GM18502 (cell line): ENCODE measurements around the gene NPLOC4.
"Not testable (repeated sequence)": the region's sequence is repeated elsewhere in the genome, so short reads cannot be mapped to it uniquely, and the experiment has no call there.

Experiments
- ATAC-seq: cut with Tn5 transposase; IDR thresholded peaks from one replicate; pipeline ENCODE4 v1.9.1; 2021; ENCODE audit warnings: mild to moderate bottlenecking; ENCODE audit not compliant: unreplicated experiment, poor library complexity

The NPLOC4 gene

DNA sequence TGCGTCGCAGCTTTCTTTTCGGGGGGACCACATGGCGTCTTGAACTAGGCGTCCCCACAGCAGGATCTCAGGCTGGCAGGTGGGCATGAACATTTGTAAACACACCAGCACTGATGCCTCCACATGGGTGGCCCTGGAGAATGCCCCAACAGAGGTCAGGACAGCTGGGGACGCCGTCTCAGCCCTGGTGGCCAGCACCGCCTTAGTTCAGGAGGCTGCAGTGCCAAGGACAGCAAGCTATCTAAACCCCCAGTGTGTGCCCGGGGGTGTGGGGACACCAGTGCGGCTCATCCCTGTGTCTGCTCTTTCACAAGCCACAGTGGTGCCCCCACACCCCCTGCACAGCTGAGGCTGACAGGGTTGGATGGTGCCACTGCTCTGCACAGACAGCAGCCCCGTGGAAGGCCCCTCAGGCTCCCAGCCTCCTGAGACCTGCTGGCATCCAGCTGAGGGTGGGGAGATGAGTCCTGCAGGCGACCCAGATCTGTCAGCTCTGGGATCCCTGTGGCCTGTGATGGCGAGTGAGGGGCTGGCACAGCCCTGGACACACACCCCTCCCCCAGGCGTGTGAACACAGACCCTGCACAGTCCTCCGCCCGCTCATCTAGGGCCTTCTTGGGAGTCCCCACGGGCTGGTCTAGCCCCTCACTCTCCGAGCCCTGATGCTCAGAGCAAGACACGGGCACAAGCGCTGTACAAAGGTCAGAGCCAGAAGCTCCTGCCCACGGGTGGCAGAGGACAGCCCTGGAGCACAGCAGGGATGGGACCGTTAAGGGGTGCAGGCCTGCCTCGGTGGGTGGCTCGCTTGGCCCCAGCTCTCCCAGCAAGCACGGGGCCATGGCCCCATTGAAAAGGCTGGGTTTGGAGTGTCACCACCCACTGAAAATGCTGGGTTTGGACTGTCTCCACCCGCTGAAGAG, 98.0 kb downstream of the NPLOC4 start:
- no peak for ATAC-seq

DNA sequence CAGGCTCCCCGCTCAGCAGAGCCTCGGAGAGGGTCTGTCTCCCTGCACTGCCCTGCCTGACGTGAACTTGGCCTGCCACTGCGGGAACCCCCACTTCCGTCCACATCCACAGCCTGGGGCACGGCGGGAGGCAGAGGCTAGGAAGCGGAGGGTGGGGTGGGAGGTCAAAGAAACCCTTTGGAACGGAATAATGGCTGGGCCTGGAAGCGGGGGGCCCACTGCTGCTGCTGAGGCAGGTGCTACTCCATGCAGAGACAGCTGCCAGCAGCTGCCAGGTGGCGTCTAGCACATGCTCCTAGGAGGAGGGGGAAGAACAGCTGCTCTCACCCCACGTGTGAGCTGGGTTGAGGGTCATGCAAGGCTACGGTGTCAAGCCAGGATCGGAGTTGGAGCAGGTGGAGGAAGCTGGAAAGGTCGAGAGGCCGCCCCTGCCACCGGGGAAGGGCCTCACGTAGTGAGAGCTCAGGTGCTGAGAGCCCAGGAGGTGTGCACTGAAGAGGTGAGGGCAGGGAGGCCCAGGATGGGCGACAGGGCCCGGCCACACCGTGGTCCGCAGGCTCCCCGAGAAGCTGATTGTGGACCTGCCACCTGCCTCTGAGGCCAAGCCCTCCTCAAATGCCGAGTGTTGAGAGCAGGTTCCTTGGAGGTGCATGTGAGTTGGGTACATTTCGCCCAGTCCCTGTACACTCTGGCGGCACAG, 98.9 kb downstream of the NPLOC4 start:
- ATAC-seq = no peak

- ATAC-seq = no peak
Observed at GRCh38 chr17:81537343-81537855, 99.5 kb downstream of the NPLOC4 start.

GRCh38 chr17:81536299-81537290, 100.3 kb downstream of the NPLOC4 start:
- no peak for ATAC-seq

DNA sequence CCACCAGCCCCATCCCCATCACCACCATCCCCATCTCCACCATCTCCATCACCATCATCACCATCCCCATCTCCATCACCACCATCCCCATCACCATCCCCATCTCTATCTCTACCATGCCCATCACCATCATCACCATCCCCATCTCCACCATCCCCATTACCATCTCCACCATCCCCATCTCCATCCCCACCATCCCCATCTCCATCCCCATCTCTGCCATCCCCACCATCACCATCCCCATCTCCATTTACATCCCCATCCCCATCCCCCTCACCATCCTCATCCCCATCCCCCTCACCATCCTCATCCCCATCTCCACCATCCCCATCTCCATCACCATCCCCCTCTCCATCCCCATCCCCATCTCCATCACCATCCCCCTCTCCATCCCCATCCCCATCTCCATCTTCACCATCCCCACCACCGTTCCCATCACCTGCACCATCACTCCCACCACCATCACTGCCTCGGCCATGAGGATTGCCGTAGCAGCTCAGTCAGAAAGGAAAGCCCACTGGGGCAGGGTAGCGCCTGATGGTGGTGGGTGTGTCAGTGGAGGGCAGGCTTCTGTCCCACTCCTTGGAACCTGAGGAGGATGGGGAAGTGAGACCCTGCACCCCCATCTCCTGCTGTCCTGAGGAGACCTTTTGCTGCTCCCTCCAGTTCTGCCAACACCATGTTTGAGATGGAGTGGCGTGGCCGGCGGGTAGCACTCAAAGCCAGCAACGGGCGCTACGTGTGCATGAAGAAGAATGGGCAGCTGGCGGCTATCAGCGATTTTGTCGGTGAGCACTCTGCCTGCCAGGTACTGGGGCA, 101.2 kb downstream of the NPLOC4 start:
- ATAC-seq = no peak

GRCh38 chr17:81535007-81535328, 101.9 kb downstream of the NPLOC4 start:
- ATAC-seq = no peak

DNA sequence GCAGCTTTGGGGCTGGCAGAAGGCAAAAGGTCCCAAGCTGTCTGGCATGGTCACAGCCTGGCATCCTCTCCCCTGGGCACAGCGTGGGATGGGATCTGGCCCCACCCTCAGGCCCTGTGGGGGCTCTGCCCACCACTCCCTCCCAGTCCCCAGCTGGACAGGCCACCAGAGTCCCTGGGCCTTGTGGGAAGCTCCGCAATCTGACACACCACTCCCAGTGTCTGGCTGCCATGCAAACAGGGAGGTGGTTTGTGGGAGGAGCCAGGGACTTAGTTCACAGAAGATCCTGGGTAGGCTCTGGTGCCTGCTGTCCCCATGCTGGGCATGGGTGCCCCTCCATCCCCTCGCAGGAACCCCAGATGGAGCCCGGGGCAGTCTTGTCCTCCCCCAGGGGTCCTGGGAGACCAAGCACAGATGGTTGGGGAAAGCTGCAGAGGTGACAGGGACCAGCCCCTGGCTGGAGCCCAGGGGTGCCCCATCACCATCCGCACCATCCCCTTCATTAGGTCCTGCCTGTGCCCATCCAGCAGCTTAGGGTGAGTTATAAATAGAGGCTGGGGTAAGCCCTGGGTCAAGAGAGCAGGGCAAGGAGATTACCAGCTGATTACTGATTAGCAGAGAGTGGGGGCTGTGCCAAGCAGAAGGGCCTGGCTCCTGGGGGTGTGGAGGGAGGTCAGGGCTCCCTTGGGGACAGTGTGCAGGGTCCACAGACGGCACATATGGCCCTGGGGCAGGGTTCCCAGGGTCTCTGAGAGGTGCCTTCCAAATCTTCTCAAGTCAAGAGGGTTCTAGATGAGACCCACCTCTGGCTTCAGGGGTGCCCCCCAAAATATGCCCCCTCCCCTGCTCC, 102.5 kb downstream of the NPLOC4 start:
- no peak for ATAC-seq

- no peak for ATAC-seq
Observed at GRCh38 chr17:81533339-81534141, 103.4 kb downstream of the NPLOC4 start.

DNA sequence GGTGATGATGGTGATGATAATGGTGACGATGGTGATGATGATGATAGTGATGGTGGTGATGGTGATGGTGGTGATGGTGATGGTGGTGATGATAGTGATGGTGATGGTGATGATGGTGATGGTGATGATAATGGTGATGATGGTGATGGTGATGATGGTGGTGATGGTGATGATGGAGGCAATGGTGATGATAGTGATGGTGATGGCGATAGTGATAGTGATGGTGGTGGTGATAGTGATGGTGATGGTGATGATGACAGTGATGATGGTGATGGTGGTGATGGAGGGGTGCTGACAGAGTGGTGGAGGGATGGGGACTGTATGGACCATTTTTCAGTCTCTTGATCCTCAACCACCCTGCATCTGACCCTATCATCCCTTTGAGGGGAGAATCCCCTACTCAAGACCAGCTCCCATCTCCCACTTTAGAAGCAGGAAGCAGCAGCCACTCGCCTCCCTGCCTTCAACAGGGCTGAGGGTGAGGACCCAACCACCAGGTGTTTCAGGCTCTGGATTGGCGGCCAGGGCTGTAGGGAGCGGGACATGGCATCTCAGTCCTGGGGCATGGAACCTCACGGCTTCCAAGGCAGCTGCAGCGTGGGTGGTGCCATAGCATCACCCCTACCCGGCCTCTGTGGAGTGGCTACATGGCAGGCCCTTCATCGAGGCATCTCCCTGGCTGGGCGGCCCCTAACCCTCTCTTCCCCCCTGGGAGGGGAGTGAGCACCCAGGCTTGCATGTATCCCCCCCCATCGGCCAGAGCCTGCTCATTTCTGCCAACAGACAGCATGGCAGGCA, 104.2 kb downstream of the NPLOC4 start:
- ATAC-seq = no peak

GRCh38 chr17:81531998-81532404, 104.9 kb downstream of the NPLOC4 start:
- ATAC-seq = not testable (repeated sequence)

DNA sequence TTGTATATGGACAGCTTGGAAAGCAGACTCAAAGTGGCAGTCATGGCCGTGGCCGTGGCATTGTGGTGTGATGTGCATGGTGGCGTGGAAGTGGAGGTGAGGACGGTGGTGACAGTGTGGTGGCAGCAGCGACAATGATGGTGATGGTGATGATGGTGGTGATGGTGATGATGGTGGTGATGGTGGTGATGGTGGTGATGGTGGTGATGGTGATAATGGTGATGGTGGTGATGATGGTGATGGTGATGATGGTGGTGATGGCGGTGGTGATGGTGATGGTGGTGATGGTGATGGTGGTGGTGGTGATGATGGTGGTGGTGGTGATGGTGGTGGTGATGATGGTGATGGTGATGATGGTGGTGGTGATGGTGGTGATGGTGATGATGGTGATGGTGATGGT, 105.9 kb downstream of the NPLOC4 start:
- ATAC-seq = not testable (repeated sequence)

DNA sequence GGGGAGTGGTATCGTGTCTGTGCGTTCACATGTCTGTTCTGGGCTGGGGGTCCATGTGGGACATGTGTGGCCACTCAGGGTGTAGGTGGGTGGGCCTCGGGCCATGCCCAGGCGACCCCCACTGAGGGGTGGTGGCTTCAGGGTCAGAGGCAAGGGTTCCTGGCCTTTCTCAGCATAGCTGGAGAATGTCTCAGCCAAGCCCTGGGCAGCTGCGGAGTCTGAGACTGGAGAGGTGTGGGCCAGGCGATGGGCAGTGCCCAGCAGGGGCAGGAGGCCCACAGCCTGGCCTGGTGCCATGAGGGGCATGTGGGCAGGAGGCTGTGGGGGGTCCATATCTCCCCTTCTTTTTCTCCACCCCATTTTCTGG, 107.5 kb downstream of the NPLOC4 start:
- no peak for ATAC-seq

- ATAC-seq = no peak
Observed at GRCh38 chr17:81528651-81529436, 108.1 kb downstream of the NPLOC4 start.

- no peak for ATAC-seq
Observed at GRCh38 chr17:81528384-81528650, 108.6 kb downstream of the NPLOC4 start.

DNA sequence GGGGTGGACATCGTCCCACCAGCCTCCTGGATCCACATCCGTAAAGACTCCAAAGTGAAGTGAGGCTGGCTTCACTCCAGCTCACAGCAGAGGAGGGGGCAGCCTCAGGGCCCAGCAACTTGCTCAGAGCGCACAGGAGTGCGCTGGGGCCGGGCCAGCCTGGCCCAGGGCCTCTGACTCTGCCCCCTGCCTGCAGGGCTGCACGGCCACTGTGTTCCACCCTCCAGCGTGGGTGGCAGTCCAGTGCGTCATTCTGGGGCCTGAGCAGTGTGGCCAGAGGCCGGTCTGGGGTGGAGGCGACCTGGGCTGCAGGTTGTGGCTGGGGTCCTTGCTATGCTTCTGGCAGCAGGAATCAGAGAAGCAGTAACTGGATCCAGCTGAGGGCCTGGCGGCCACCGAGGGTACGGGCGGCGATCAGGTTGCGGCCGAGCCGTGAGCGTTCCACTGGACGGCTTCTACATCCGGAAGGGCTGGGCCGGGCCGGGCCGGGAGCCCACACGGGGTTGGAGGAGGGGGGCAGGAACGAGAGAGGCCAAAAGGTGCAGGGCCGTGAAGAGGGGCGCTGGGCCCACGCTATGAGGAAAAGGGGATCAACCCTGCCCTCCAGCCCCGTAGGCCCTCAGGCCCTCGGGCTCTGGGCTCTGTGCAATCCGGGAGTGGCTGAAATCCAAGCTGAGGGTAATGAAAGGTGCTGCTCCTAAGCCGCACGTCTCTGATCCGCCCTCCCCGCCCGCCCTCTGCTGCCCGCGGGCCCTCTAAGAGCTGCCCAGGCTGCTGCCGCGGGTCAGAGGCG, 109.1 kb downstream of the NPLOC4 start, which contains the start of gene FSCN2:
Gene FSCN2 (plus strand): TSS at position 787 of the 793 bp plus-strand sequence. CDS start 155 bp downstream, outside the sequence.
- no peak for ATAC-seq
